SU-DHL-6 (cell line): Measurements from ENCODE around the gene ITFG1.

ENCODE experiments used
- H2AFZ ChIP-seq: fragments of 200-600 bp; sonication (generic); 2 replicates; pipeline ENCODE4 v1.6.1; 2014; ENCODE audit warnings: low read depth, mild to moderate bottlenecking, moderate library complexity, mixed read lengths, antibody characterized with exemption, low read length; ENCODE audit not compliant: severe bottlenecking
- H3F3A ChIP-seq: fragments of 200-600 bp; shearing (Covaris generic); 2 replicates; pipeline ENCODE4 v1.6.0; 2016; ENCODE audit warnings: antibody characterized with exemption, mild to moderate bottlenecking; ENCODE audit not compliant: insufficient read depth
- H3K27ac ChIP-seq: fragments of 200-600 bp; sonication (generic); 2 replicates; pipeline ENCODE4 v1.5.1; 2016; ENCODE audit warnings: low read depth, mild to moderate bottlenecking, low read length, moderate library complexity, mixed read lengths
- H3K27me3 ChIP-seq: fragments of 200-600 bp; sonication (generic), shearing (Covaris generic); 2 replicates; pipeline ENCODE4 v1.6.0; 2014; ENCODE audit warnings: mild to moderate bottlenecking, low read length
- H3K36me3 ChIP-seq: fragments of 200-600 bp; sonication (generic); 2 replicates; pipeline ENCODE4 v1.6.1; 2014; ENCODE audit warnings: mild to moderate bottlenecking, low read length, mixed read lengths
- H3K4me2 ChIP-seq: fragments of 300-600, 200-600 bp; shearing (Covaris generic), sonication (generic); 2 replicates; pipeline ENCODE4 v1.6.0; 2014; ENCODE audit warnings: low read length, low read depth, mild to moderate bottlenecking; ENCODE audit not compliant: poor library complexity, severe bottlenecking
- H3K4me3 ChIP-seq: fragments of 200-600 bp; sonication (generic); 2 replicates; pipeline ENCODE4 v1.5.1; 2014; ENCODE audit warnings: antibody characterized with exemption, low read length, mild to moderate bottlenecking, mixed read lengths; ENCODE audit not compliant: insufficient read depth, poor library complexity, severe bottlenecking
- H3K79me2 ChIP-seq: fragments of 200-600 bp; sonication (generic); 2 replicates; pipeline ENCODE4 v1.6.1; 2014; ENCODE audit warnings: mild to moderate bottlenecking, low read length, moderate library complexity; ENCODE audit not compliant: insufficient read depth
- H3K9ac ChIP-seq: fragments of 200-600 bp; sonication (generic); 2 replicates; pipeline ENCODE4 v1.7.0; 2014; ENCODE audit warnings: mild to moderate bottlenecking, low read length
- H3K9me2 ChIP-seq: fragments of 200-600 bp; sonication (generic); replicated peaks from 2 replicates; pipeline ENCODE4 v1.6.1; 2014; ENCODE audit warnings: low read length; ENCODE audit not compliant: insufficient read depth
- H3K9me3 ChIP-seq: fragments of 200-600 bp; sonication (generic); 2 replicates; pipeline ENCODE4 v1.6.1; 2014; ENCODE audit warnings: low read length, mixed read lengths; ENCODE audit not compliant: insufficient read depth
- H4K20me1 ChIP-seq: fragments of 200-600 bp; sonication (generic); 2 replicates; pipeline ENCODE4 v1.6.1; 2014; ENCODE audit warnings: low read depth, mild to moderate bottlenecking, antibody characterized with exemption, low read length, moderate library complexity, mixed read lengths
- CTCF ChIP-seq: fragments of 200-600 bp; sonication (generic); IDR thresholded peaks from one replicate; pipeline ENCODE4 v1.5.1; 2017; ENCODE audit warnings: antibody characterized with exemption, mild to moderate bottlenecking, low read length, moderate library complexity; ENCODE audit not compliant: insufficient read depth, poor library complexity, severe bottlenecking
- EZH2phosphoT487 ChIP-seq: fragments of 200-600 bp; sonication (generic), shearing (Covaris generic); conservative IDR thresholded peaks from 2 replicates; pipeline ENCODE4 v1.6.1; 2018; ENCODE audit warnings: mild to moderate bottlenecking, antibody characterized with exemption, low read length, moderate library complexity, mixed read lengths

Gene ITFG1

GRCh38 chr16:47229053-47230050 is 231.5 kb downstream of the ITFG1 start:
- Histone ChIP-seq H3F3A (no peaks in the 10 kb centered on the region), H3K36me3 (no peaks in the 10 kb centered on the region), H3K27ac (no peak overlapping the region), H4K20me1 (no peaks in the 10 kb centered on the region), H3K4me2 (no peak overlapping the region), H3K4me3 (no peak overlapping the region), H3K79me2 (no peaks in the 10 kb centered on the region), H2AFZ (no peak overlapping the region), H3K9ac (no peak overlapping the region), H3K9me3 (no peaks in the 10 kb centered on the region), H3K27me3 (no peaks in the 10 kb centered on the region), H3K9me2 (no peaks in the 10 kb centered on the region)
- no peak for TF ChIP-seq CTCF
- no peak for TF ChIP-seq EZH2phosphoT487

- Histone ChIP-seq H3K4me2 (no peak overlapping the region), H3K4me3 (no peak overlapping the region), H3F3A (no peaks in the 10 kb centered on the region), H3K9ac (no peak overlapping the region), H3K79me2 (no peaks in the 10 kb centered on the region), H2AFZ (no peak overlapping the region), H3K9me3 (no peaks in the 10 kb centered on the region), H3K36me3 (no peaks in the 10 kb centered on the region), H3K27ac (no peak overlapping the region), H4K20me1 (no peaks in the 10 kb centered on the region), H3K27me3 (no peaks in the 10 kb centered on the region), H3K9me2 (no peaks in the 10 kb centered on the region)
- TF ChIP-seq CTCF (no peak), EZH2phosphoT487 (no peak)
These were observed 232.6 kb downstream of the ITFG1 start for GRCh38 chr16:47228241-47228640.

DNA sequence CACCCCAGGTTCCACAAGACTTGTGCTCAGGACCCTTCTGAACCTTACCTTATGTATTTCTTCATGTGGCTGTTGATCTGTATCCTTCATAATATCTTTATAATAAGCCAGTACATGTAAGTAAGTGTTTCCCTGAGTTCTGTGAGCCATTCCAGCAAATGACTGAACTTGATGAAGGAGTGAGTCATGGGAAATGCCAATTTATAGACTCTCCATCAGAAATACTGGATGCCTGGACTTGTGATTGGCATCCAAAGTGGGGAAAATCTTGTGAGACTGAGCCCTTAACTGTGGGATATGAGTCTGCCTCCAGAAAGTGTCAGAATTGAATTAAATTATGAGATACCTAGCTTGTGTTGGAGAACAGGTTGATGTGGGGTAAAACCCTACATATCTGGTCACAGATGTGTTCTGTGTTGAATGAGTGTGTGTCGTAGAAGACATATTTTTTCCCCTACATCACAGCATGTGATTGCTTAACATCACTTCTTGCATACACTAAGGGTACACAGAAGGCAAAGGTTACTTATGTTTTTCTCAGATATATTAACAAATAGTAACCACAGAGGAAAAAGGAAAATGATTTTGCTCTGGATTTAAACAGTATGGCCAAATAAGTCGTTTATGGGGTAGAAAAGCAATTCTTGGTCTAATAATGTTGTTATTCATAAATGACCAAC is 247.0 kb downstream of the ITFG1 start:
- H3K36me3 ChIP-seq, result peaks cover 26% of the 10 kb centered on the region
- no peak overlapping the region for H2AFZ ChIP-seq
- H3K79me2 ChIP-seq, result no peaks in the 10 kb centered on the region
- H3F3A ChIP-seq, result no peaks in the 10 kb centered on the region
- no peak overlapping the region for H3K27ac ChIP-seq
- H3K9me2 ChIP-seq, result no peaks in the 10 kb centered on the region
- no peaks in the 10 kb centered on the region for H3K27me3 ChIP-seq
- no peaks in the 10 kb centered on the region for H4K20me1 ChIP-seq
- no peaks in the 10 kb centered on the region for H3K9me3 ChIP-seq
- no peak overlapping the region for H3K4me3 ChIP-seq
- H3K9ac ChIP-seq, result no peak overlapping the region
- no peak overlapping the region for H3K4me2 ChIP-seq
- TF ChIP-seq EZH2phosphoT487 (no peak), CTCF (no peak)
